ENCODE data around the gene CORO6.

The CORO6 gene

GRCh38 chr17:29583324-29584248 is 39.1 kb downstream of the CORO6 start:
- peak in 3 of 10 donors; percentile 59 to 85 (median 67) for DNase-seq
- intact Hi-C loops (cut with DNase I) = no loop called here

DNA sequence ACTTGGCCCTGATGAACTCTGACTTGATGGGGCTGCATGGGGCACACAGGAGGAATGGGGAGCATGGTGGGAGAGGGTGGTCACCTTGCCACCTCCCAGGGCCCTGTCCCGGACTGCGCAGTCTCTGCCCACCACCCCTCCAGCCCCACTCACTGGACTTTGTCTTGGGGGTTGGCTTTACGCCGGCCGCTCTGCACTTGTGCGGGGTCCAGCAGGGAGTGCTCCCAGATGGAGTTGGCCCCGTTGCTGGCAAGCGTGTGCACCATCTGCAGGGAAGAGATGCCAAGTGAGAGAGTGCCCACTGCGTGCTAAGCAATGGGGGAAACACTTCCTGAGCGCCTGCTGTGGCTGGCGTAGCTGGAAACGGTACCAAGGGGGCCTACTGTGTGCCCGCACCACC is 39.9 kb downstream of the CORO6 start:
- intact Hi-C loops (cut with DNase I) = no loop called here
- peak; percentile 73 to 97 (median 80) for DNase-seq

DNA sequence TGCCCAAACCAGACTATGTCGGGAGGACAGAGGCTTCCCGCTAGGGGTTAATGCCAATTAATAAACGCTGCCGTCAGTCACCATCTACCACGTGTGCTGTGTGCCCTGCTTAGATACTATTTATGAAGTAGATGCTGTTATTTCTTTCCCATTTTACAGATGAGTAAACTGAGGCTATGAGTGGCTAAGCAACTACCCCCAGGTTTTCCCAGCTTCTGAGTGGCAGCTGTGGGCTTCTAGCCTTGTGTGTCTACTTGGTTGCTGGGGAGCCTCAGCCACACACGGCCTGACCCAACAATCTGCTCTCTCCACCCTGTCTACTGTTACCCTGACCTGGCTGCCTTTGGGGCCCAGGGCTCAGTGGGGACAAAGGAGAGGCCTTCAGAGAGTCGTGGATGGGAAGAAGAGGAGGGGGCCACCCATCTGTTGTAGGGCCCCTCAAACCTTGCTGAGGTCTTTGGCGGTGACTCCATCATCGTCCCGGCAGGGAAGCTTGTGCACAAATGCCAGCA is 40.4 kb downstream of the CORO6 start:
- peak in 3 of 10 donors; percentile 25 to 66 (median 25) for DNase-seq
- intact Hi-C loops (cut with DNase I) = no loop called here

- intact Hi-C loops (cut with DNase I) = no loop called here
- peak in 6 of 10 donors; percentile 59 to 93 (median 79) for DNase-seq
Measured at GRCh38 chr17:29581583-29582253, 41.0 kb downstream of the CORO6 start.

DNA sequence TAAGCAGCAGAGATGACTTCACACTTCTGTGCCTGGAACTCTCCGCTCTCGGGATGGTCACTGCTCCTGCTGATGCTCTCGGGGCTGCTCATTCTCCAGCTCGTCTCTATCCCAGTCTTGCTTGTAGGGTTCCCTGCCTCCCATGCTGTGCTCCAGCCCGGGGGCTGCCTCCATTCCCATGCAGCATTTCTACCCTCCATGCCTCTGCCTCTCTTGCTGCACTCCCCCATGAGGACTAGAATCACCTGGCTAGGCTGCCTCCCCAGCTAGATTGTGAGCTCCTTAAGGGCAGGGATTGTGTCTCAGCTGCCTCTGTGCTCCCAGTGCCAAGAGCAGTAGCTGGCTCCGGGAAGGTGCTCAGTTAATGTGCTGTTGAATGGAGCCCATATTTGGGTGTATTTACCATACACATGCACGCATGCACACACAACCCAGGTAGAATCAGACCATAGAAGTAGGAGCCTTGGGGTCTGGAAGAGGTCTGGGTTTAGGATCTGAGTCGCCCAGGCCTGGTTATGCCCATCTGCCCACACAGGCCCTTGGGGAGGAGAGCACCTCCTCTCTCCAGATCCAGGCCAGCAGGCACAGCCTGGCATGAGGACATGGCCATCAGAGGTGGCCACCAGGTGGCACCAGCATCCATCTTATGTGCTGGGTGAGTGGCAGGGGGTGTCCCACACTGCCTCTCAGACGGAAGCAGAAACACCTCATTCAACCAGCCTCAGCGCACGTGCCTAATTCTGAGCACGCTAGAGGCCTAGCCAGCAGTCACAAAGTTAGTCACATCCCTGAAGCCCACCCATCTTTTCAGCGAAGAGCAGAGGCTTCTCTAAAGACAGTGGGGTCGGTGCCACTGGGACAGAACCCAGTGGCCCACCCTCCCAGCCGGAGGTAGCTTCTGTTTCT is 42.6 kb downstream of the CORO6 start:
- peak; percentile 83 to 98 (median 93) for DNase-seq
- intact Hi-C loops (cut with DNase I) = loop anchor here (1.0 kb wide), 2 partner anchors 11 to 33 kb away; no protein-coding TSS in a partner anchor

DNA sequence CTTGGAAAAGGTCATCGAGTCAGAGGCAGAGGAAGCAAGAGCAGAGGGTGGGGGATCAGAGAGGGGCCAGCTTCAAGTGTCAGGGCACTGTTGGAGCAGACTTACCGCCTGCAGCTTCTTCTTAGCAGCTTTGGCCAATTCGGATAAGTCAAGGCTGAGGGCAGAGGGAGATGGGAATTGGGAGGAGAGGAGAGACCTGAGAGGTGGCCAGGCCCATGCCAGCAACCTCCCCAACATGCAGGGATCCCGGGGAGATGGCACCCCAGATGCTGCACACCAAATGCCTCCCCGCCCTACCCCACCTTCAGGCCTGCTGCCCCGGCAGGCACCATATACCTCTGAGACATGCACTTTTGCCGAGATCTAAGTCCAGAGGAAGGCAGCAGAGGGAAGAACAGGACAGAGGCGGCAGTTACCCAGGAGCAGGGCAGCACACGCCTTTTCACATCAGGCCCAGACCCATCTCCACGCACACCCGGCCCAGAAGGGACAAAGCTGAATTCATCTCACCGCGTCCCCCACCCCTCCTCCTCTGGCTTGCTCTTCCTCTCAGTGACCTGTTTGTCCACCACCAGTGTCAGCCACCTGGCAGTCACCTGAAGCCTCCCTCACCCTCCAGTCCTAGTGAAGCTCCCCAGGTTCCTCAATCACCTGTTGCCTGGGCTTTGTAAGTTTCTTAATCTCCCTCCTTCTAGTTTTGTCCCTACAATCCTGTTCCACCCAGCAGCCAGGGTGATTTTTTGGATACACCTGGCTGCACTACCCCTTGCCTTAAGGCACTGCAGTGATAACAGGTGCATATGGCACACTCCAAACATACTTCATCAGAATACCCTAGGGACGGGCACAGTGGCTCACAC is 43.9 kb downstream of the CORO6 start:
- intact Hi-C loops (cut with DNase I) = no loop called here
- DNase-seq = peak in 4 of 10 donors; percentile 6 to 27 (median 15)

DNA sequence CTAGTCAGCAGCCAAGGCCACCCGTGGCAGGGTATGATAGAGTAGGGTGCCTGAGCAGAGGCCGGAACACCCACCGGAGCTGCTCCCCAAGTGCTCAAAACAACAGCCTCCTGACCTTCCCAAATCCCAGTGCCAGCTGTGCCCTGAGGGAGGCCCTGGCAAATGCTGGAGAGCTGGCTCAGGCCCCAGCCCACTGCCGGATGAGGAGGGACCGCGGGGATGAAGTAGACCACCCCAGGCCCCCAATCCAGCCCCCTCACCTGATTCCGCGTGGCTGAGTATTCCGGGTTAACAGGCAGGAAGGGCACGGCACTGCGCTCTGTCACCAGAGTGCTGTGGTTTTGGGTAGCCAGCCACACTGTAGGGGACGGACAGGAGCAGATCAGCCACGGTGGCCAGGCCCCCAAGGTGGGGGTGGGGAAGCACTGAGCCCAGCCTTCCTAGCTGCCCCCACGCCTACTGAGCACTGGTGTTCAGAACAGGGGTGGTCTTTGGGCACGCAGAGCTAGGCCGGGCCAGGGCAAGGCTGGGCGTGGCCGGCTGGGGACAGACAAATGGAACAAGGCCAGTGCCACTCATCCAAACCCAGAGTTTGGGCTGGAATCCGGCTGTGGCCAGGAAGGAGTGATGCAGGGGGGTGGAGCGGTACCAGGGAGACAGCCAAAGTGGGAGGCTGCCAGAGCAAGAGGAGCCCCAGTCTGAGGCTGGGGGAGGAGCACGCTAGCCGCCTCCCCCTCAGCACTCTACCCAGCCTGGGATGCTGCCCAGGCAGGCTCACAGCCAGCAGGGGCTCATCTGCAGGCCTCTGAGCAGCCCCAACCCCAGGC is 45.1 kb downstream of the CORO6 start:
- intact Hi-C loops (cut with DNase I) = no loop called here
- DNase-seq = peak in 8 of 10 donors; percentile 63 to 94 (median 72)

GRCh38 chr17:29577001-29577370 is 45.7 kb downstream of the CORO6 start:
- intact Hi-C loops (cut with DNase I) = no loop called here
- peak in 3 of 10 donors; percentile 21 to 83 (median 36) for DNase-seq

DNA sequence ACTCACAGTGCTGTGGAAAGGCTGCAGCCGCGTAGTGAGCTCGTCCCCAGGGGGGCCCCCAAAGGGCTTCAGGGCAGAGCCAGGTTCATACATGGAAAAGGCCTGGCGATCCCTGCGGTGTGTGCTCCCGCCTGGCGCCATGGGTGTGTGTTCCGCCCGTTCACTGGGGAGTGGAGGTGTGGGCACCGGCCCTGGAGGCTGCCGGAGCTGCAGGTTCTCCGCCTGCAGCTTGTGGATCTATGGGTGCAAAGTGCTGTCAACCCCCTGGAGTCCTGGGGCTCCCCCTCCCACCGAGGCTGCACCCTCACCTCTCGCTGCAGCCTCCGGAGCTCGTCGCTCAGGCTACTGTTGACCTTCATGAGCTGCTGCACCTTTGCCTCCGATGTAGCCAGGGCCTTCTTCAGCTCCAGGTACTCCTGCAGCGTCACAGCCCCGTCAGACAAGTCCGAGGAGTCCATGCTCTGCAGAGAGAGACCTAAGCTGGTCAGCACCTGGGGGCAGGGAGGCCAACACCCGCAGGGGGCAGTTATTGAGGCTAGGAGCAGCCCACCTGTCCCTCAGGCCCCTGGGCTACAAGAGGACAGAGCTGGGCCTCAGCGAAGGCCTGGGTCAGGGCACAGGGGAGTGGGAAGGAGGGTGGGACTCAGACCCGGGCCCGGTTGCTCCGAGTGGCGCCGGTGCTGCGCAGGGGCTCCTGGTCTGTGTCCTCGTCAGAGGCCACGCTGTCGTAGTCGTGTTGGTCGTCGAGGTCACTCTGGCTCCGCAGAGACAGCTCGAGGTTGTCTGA is 46.3 kb downstream of the CORO6 start:
- DNase-seq = peak in 4 of 10 donors; percentile 25 to 80 (median 68)
- intact Hi-C loops (cut with DNase I) = no loop called here

DNA sequence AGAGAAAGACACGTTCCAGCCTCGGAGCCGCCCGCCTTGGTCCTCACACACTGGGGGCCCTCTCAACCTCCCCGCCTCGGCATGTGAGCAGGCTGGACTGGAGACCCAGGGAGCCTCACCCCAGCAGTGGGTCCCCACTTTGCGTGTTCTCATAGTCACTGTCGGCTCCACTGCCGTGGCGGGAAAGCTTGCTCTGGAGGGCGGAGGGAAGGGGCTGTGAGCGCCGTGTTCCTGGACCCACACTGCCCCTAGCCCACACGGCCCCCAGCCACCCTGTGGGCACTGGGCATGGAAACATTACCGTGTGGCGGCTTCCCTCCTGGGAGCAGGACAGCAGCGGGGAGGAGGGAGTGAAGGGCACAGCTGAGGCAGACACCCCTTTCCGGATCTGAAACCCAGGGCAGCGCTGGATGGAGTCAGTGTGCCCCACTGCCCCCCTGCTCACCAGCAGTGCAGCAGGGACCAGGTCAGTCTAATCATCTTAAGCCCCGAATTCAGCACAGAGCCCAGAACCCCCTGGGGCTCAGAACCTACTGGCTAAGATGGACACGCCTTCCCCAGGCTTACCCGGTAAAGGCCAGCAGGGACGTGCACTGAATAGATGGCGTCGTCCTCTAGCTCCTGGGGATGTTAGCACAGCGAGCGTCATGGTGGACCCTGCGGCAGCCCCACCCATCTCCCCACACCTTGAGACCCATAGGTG is 47.0 kb downstream of the CORO6 start:
- intact Hi-C loops (cut with DNase I) = no loop called here

DNA sequence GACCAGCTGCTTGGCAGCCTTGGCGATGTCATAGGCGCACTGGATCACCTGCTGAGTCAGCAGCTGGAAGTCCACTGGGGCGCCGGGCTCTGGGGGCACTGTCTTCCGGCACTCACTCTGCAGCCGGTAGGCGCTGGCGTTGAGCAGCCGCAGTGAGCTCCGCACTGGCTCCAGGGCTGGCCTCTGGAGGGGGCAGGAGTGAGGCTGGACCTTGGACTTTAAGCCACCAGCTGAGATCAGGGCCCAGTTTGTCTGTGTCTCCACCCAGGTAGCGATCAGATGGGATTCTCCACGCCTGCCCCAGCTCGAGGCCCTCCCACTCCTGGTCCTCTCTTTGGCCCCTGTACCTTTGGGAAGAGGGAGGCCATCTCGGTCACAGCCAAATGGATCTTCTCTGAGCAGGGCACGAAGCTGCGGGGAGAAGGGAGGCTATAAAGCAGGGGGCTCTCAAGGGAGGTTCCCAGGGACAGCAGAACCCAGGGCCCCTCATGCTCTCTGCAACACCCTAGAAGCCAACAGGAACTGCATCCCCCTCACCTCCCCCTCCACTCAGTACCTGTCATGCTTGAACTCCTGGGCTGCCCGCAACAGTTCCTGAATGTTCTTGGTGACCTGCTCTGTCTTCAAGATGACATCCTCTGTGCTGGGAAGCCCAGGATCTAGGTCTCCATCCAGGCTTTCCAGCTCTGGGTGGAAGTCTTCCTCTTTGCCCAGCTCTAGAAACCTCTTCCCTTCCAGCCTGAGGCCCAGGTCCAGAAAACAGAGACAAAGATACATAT is 47.8 kb downstream of the CORO6 start:
- intact Hi-C loops (cut with DNase I) = no loop called here
- DNase-seq = peak in 5 of 10 donors; percentile 8 to 86 (median 17)

More for the DNA sequence above, 47.0 kb downstream of the CORO6 start:
- peak in 4 of 10 donors; percentile 20 to 76 (median 65) for DNase-seq

DNA sequence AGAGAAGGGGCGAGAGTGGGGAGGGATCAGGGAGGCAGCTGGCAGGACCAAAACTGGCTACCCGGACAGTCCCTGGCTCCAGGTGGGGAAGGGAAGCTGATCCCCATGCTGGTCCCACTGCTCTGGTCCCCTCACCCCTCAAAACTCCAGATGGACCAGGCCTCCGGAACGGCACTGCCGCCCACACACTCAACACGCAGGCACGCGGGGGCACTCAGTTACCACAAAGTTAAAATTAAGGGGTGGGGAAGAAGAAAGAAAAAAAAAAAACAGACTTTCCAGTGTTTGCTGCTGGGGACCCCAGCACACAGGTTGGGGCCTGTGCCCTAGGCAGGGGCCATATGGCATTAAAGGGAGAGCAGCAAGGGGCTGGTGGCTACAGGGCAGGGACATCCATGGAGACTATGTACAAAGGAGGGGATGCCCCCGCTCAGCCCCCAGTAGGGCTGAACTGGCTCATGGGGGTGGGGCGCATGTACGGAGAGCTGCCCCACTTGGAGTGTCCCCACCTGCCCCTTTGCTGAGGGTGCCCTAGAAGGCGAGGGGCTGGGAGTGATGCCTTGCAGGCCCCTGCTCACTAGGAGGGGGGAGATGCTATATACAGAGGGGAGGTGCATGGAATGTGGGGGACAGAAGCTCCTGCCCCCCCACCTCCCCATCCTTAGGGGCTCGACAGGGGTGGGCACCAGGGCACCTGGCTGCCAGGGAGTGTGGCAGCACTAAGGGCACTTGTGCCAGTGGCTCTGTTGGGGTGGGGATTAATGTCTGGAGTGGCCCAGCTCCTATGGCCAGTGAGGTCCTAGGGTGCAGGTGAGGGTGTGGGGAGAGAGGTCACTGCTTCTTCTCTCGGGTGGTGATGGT is 48.6 kb downstream of the CORO6 start:
- DNase-seq = peak in 4 of 10 donors; percentile 9 to 80 (median 38)
- intact Hi-C loops (cut with DNase I) = no loop called here

DNA sequence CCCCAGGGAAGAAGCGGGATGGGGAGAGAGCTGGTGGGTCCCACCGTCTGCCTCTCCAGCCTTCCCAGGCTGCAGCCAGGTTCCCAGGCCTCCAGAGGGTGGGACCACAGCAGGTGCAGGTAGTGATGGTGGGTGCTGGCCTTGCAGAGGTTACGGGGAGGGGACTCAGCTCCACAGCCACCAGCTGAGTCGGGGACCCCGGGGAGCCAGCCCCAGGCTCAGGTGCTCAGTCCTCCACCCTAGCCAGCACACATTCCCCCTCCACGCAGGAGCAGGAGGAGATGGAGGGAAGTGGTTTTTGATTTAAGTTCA is 49.2 kb downstream of the CORO6 start:
- DNase-seq = peak in 3 of 10 donors; percentile 6 to 65 (median 13)
- intact Hi-C loops (cut with DNase I) = no loop called here

DNA sequence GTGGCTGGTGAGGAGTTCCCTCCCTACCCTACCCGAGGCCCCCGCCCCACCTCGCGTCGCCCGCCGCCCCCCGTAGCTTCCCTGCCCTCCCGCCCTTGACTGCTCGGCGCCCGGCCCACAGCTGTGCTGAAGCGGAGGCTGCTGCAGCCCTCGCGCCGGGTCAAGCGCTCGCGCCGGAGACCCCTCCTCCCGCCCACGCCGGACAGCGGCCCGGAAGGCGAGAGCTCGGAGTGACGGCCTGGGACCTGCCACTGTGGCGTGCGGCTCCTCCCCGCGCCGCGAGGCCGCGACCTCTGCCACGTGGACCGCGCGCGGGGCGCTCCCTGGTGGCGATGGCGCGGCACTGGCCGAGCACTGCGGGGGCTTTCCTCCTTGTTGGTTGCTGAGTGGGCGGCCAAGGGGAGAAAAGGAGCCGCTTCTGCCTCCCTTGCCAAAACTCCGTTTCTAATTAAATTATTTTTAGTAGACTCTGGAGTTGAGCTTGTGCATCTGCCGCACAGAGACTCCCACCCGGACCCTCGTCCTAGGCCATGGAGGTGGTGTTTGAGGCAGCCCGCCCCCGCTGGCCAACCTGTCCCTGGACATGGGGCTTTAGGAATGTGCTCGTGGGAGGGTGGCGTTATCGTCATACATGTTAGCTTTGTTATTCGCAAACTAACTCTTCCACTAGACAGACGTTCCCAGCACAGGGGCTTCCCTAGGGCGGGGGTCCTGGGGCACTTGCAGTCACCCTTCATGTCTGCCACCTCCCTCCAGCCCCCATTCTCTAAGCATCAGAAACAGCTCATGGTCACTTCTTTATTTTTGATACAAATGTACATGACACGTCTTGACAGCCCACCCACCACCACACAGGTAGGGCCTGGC is 49.8 kb downstream of the CORO6 start:
- intact Hi-C loops (cut with DNase I) = loop anchor here (1.0 kb wide), 1 partner anchor 201 kb away; no protein-coding TSS in a partner anchor
- DNase-seq = peak in 5 of 10 donors; percentile 56 to 94 (median 90)
